NB4 (cell line): ENCODE data around the gene FAM200C.

Source experiments
- POLR2A ChIP-seq: IDR thresholded peaks from 2 replicates; pipeline ENCODE4 v1.6.1; 2011; ENCODE audit warnings: mild to moderate bottlenecking; ENCODE audit not compliant: insufficient read length; ENCODE audit errors: extremely low read depth
- TF ChIP-seq, protein P1 (sequence below): IDR thresholded peaks from one replicate; pipeline ENCODE4 v1.5.1; 2012; ENCODE audit warnings: low read depth, low read length
- TF ChIP-seq, protein P2 (sequence below): IDR thresholded peaks from 2 replicates; pipeline ENCODE4 v1.6.1; 2011; ENCODE audit warnings: low read depth, low read length

DNA sequence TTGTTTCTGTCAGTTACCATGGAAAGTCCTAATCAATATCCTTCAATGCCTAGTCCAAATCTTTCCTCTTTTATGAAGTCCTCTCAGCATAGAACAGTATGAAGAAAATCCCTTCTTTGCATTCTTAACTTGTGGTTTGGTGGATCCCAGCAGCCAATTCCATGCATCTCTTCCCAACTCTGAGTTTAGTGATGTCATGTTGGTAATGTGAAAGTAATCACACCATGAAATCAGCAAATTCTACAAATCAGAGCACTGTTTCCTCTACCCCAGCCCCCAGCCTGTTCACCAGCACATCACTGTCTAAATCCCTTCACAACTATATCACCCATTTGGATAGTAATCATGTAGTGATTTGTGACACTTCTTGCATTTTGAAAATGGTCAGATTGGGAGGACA lies 24.7 kb downstream of the FAM200C start:
- TF ChIP-seq, protein P1, sequence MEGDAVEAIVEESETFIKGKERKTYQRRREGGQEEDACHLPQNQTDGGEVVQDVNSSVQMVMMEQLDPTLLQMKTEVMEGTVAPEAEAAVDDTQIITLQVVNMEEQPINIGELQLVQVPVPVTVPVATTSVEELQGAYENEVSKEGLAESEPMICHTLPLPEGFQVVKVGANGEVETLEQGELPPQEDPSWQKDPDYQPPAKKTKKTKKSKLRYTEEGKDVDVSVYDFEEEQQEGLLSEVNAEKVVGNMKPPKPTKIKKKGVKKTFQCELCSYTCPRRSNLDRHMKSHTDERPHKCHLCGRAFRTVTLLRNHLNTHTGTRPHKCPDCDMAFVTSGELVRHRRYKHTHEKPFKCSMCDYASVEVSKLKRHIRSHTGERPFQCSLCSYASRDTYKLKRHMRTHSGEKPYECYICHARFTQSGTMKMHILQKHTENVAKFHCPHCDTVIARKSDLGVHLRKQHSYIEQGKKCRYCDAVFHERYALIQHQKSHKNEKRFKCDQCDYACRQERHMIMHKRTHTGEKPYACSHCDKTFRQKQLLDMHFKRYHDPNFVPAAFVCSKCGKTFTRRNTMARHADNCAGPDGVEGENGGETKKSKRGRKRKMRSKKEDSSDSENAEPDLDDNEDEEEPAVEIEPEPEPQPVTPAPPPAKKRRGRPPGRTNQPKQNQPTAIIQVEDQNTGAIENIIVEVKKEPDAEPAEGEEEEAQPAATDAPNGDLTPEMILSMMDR = no peak
- TF ChIP-seq POLR2A = no peak
- TF ChIP-seq, protein P2, sequence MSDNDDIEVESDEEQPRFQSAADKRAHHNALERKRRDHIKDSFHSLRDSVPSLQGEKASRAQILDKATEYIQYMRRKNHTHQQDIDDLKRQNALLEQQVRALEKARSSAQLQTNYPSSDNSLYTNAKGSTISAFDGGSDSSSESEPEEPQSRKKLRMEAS = no peak
